ENCODE measurements around the gene AAK1. TPM values are rescaled to one million over a fixed set of nuclear protein-coding genes. Genes with fewer than 3 reads are reported as not detected.
A peak's percentile ranks its signal among the peaks of the same experiment; 100 is the strongest.

AAK1 gene
- total RNA-seq, 1 experiment from 2014 or later = 46.8 TPM

- Histone ChIP-seq H3K79me2 (ENCODE audit: low read length) (peaks cover 18% of the 10 kb centered on the region), H3K4me2 (ENCODE audit: low read length) (peak within 1 kb of the TSS; percentile 84), H3K9me2 (replicated peaks; ENCODE audit: low read length) (no peaks in the 10 kb centered on the region), H3K36me3 (ENCODE audit: low read depth, low read length) (no peaks in the 10 kb centered on the region), H3F3A (ENCODE audit: low read length, unreplicated experiment) (no peaks in the 10 kb centered on the region), H2AFZ (ENCODE audit: low read length) (peak within 1 kb of the TSS; percentile 79), H4K20me1 (ENCODE audit: low read length) (no peaks in the 10 kb centered on the region), H3K4me1 (ENCODE audit: insufficient read depth, low read length) (peaks cover 24% of the 10 kb centered on the region), H3K27me3 (ENCODE audit: low read length) (no peaks in the 10 kb centered on the region), H3K4me3 (ENCODE audit: low read length) (peak within 1 kb of the TSS; percentile 88), H3K27ac (ENCODE audit: low read length) (peak within 1 kb of the TSS; percentile 67), H3K9ac (ENCODE audit: low read length) (peak within 1 kb of the TSS; percentile 89), H3K9me3 (ENCODE audit: low read length) (no peaks in the 10 kb centered on the region)
- ATAC-seq (peak; percentile 85), DNase-seq (peak; percentile 84)
- BruUV-seq (replicated peaks) = TSS peak; percentile 58
- TF ChIP-seq, protein P1, sequence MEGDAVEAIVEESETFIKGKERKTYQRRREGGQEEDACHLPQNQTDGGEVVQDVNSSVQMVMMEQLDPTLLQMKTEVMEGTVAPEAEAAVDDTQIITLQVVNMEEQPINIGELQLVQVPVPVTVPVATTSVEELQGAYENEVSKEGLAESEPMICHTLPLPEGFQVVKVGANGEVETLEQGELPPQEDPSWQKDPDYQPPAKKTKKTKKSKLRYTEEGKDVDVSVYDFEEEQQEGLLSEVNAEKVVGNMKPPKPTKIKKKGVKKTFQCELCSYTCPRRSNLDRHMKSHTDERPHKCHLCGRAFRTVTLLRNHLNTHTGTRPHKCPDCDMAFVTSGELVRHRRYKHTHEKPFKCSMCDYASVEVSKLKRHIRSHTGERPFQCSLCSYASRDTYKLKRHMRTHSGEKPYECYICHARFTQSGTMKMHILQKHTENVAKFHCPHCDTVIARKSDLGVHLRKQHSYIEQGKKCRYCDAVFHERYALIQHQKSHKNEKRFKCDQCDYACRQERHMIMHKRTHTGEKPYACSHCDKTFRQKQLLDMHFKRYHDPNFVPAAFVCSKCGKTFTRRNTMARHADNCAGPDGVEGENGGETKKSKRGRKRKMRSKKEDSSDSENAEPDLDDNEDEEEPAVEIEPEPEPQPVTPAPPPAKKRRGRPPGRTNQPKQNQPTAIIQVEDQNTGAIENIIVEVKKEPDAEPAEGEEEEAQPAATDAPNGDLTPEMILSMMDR (conservative IDR thresholded peaks at IDR 0.05; ENCODE audit: low read depth, low read length) = peak; percentile 28
- TF ChIP-seq EZH2 (IDR thresholded peaks at IDR 0.05; ENCODE audit: low read length, unreplicated experiment) (no peak), EZH2phosphoT487 (IDR thresholded peaks at IDR 0.05; ENCODE audit: borderline replicate concordance, low read length) (no peak)
- ChIA-PET POLR2A (ENCODE audit: unreplicated experiment) (interaction anchor here (0.6 to 1.0 kb wide), 4 partner anchors 15 to 786 kb away, joined by 3 read pairs; no protein-coding TSS in a partner anchor), CTCF (interaction anchor here (0.5 to 1.4 kb wide), 7 partner anchors 47 to 384 kb away, joined by 3 to 5 read pairs (median 3); no protein-coding TSS in a partner anchor)
- intact Hi-C loops (cut with micrococcal nuclease) = loop anchor here (2.0 kb wide), 1 partner anchor 50 kb away; the partner anchor contains the start of gene GFPT1
These were observed 206.4 kb downstream of the AAK1 start, which contains the start of gene NFU1 for GRCh38 chr2:69436938-69437750. TSS of gene NFU1 (minus strand) at chr2:69437435. CDS start at chr2:69437422, 13 bp downstream.

GRCh38 chr2:69436596-69436937 is 207.0 kb downstream of the AAK1 start:
- no peaks in the 10 kb centered on the region for H3K27me3 ChIP-seq (ENCODE audit: low read length)
- ATAC-seq (peak; percentile 6), DNase-seq (peak; percentile 20)
- H3K79me2 ChIP-seq (ENCODE audit: low read length) = peaks cover 18% of the 10 kb centered on the region
- intact Hi-C loops (cut with micrococcal nuclease) = loop anchor here (2.0 kb wide), 1 partner anchor 50 kb away; the partner anchor contains the start of gene GFPT1
- H3K9me2 ChIP-seq (replicated peaks; ENCODE audit: low read length) = no peaks in the 10 kb centered on the region
- H3K4me1 ChIP-seq (ENCODE audit: insufficient read depth, low read length) = peaks cover 24% of the 10 kb centered on the region
- H3K4me3 ChIP-seq (ENCODE audit: low read length) = peak overlapping the region; percentile 88
- peak overlapping the region; percentile 79 for H2AFZ ChIP-seq (ENCODE audit: low read length)
- ChIA-PET POLR2A (ENCODE audit: unreplicated experiment) (interaction anchor here (0.6 to 1.0 kb wide), 2 partner anchors 30 to 478 kb away, joined by 3 read pairs; no protein-coding TSS in a partner anchor), CTCF (interaction anchor here (0.6 to 1.1 kb wide), 3 partner anchors 47 to 383 kb away, joined by 3 to 4 read pairs (median 4); no protein-coding TSS in a partner anchor)
- H3K9me3 ChIP-seq (ENCODE audit: low read length) = no peaks in the 10 kb centered on the region
- BruUV-seq (replicated peaks) = no TSS peak
- peak overlapping the region; percentile 67 for H3K27ac ChIP-seq (ENCODE audit: low read length)
- no peaks in the 10 kb centered on the region for H3F3A ChIP-seq (ENCODE audit: low read length, unreplicated experiment)
- H3K9ac ChIP-seq (ENCODE audit: low read length) = peak overlapping the region; percentile 89
- no peaks in the 10 kb centered on the region for H3K36me3 ChIP-seq (ENCODE audit: low read depth, low read length)
- H3K4me2 ChIP-seq (ENCODE audit: low read length) = peak overlapping the region; percentile 84
- no peaks in the 10 kb centered on the region for H4K20me1 ChIP-seq (ENCODE audit: low read length)
- TF ChIP-seq EZH2phosphoT487 (IDR thresholded peaks at IDR 0.05; ENCODE audit: borderline replicate concordance, low read length) = no peak
- TF ChIP-seq EZH2 (IDR thresholded peaks at IDR 0.05; ENCODE audit: low read length, unreplicated experiment) = no peak
- TF ChIP-seq, protein P1 (conservative IDR thresholded peaks at IDR 0.05; ENCODE audit: low read depth, low read length) = no peak; the same call in 1 of the 2 replicates
